ENCODE measurements around the gene GPA33. TPM values are rescaled to one million over a fixed set of nuclear protein-coding genes. Genes with fewer than 3 reads are reported as not detected.

GPA33 gene
- total and polyA plus RNA-seq, 9 of the 15 experiments (the other 6 are each of a cell fraction or from before 2014, with no cell fraction given): 0.13 TPM; not detected in 8

- H3K4me1 ChIP-seq (replicated peaks in 1 of 2; ENCODE audit: control insufficient read depth in 2 of 2, insufficient read depth in 2 of 2, low read length in 2 of 2): no peaks in the 10 kb centered on the region
- DNase-seq (ENCODE audit: extremely low read depth in 1 of 4, low spot score in 3 of 4) (no peak), ATAC-seq (no peak), FAIRE-seq (no peak)
- ChIA-PET CTCF (ENCODE audit: low intra/inter-chr PET ratio) (no interaction called here), POLR2A (no interaction called here)
- BruUV-seq (replicated peaks): no TSS peak
- H3K36me3 ChIP-seq (ENCODE audit: control insufficient read depth, insufficient read depth, low read length): no peaks in the 10 kb centered on the region
- no peak overlapping the region for H3K4me3 ChIP-seq
- H4K20me1 ChIP-seq (replicated peaks; ENCODE audit: control insufficient read depth, insufficient read depth, low read length): no peaks in the 10 kb centered on the region; the same call in 1 of the 2 replicates
- no peaks in the 10 kb centered on the region for H3K79me2 ChIP-seq (ENCODE audit: control insufficient read depth, insufficient read depth, low read length)
- TF ChIP-seq GTF2E2 (tag; IDR thresholded peaks at IDR 0.05): no peak
- TF ChIP-seq ZNF668 (CRISPR knock-in tag; IDR thresholded peaks at IDR 0.05): no peak
- TF ChIP-seq OTX1 (CRISPR knock-in tag; IDR thresholded peaks at IDR 0.05): no peak
- no peak for TF ChIP-seq ZNF75A (CRISPR knock-in tag; IDR thresholded peaks at IDR 0.05)
- no peak for TF ChIP-seq HSF4 (CRISPR knock-in tag; IDR thresholded peaks at IDR 0.05; ENCODE audit: borderline replicate concordance)
- no peak for TF ChIP-seq ZKSCAN3 (CRISPR knock-in tag; IDR thresholded peaks at IDR 0.05)
- TF ChIP-seq ZNF217 (CRISPR knock-in tag; IDR thresholded peaks at IDR 0.05): no peak
- no peak for TF ChIP-seq TSC22D4 (tag; IDR thresholded peaks at IDR 0.05)
- H3K9ac ChIP-seq (ENCODE audit: insufficient read depth in 1 of 2, low read depth in 2 of 2, low read length in 2 of 2): no peak overlapping the region
- peaks cover 43 to 65% of the 10 kb centered on the region in 2 experiments for H3K27me3 ChIP-seq (ENCODE audit: control insufficient read depth in 2 of 2, insufficient read depth in 2 of 2, low read length in 2 of 2)
- intact Hi-C loops (cut with micrococcal nuclease): no loop called here
- no peaks in the 10 kb centered on the region for H3K9me1 ChIP-seq (ENCODE audit: control insufficient read depth, insufficient read depth, low read length)
- in situ Hi-C loops (cut with MboI): no loop called here
- no peak overlapping the region for H2AFZ ChIP-seq (ENCODE audit: low read depth, low read length)
- H3K27ac ChIP-seq (ENCODE audit: extremely low read depth, low read depth, low read length): no peak overlapping the region
- no peaks in the 10 kb centered on the region for H3K9me3 ChIP-seq (replicated peaks; ENCODE audit: control insufficient read depth, insufficient read depth, low read depth, low read length)
- H3K4me2 ChIP-seq (ENCODE audit: insufficient read depth, low read length): no peak overlapping the region
Measured at GRCh38 chr1:167077868-167078210, 12.3 kb downstream of the GPA33 start.
